Parathyroid adenoma (tissue), 2 donors: ENCODE results near the gene MBNL1.

ENCODE experiments used
- H2AFZ ChIP-seq: fragments of 300-600 bp; sonication (generic); one replicate; pipeline ENCODE4 v1.7.0; 2017; ENCODE audit warnings: antibody characterized with exemption, mild to moderate bottlenecking
- H3K27ac ChIP-seq: fragments of 300-600 bp; sonication (generic); one replicate; pipeline ENCODE4 v1.7.0; 2017
- H3K27me3 ChIP-seq: fragments of 300-600 bp; sonication (generic); one replicate; pipeline ENCODE4 v1.7.0; 2017; ENCODE audit warnings: low read length; ENCODE audit not compliant: control insufficient read depth, insufficient read depth
- H3K36me3 ChIP-seq: fragments of 300-600 bp; sonication (generic); one replicate; pipeline ENCODE4 v1.7.0; 2017; ENCODE audit warnings: low read length; ENCODE audit not compliant: control insufficient read depth, insufficient read depth
- H3K4me1 ChIP-seq: fragments of 300-600 bp; sonication (generic); one replicate; pipeline ENCODE4 v1.7.0; 2017; ENCODE audit warnings: control low read depth
- H3K4me2 ChIP-seq: fragments of 300-600 bp; sonication (generic); one replicate; pipeline ENCODE4 v1.7.0; 2017; ENCODE audit warnings: low read length
- H3K4me3 ChIP-seq: fragments of 300-600 bp; sonication (generic); one replicate; pipeline ENCODE4 v1.7.0; 2017; ENCODE audit warnings: low read depth, low read length
- H3K79me2 ChIP-seq: fragments of 300-600 bp; sonication (generic); one replicate; pipeline ENCODE4 v1.7.0; 2017; ENCODE audit warnings: control low read depth
- H3K9ac ChIP-seq: fragments of 300-600 bp; sonication (generic); one replicate; pipeline ENCODE4 v1.7.0; 2017; ENCODE audit warnings: mild to moderate bottlenecking
- H3K9me3 ChIP-seq: fragments of 300-600 bp; sonication (generic); one replicate; pipeline ENCODE4 v1.7.0; 2017; ENCODE audit warnings: low read length; ENCODE audit not compliant: control insufficient read depth
- TF ChIP-seq, protein P1 (sequence below): fragments of 300-600 bp; sonication (generic); IDR thresholded peaks from one replicate; pipeline ENCODE4 v1.7.0; 2017; ENCODE audit warnings: antibody characterized with exemption, mild to moderate bottlenecking
- donor health status: primary hyperparathyroidism.

The MBNL1 gene

DNA sequence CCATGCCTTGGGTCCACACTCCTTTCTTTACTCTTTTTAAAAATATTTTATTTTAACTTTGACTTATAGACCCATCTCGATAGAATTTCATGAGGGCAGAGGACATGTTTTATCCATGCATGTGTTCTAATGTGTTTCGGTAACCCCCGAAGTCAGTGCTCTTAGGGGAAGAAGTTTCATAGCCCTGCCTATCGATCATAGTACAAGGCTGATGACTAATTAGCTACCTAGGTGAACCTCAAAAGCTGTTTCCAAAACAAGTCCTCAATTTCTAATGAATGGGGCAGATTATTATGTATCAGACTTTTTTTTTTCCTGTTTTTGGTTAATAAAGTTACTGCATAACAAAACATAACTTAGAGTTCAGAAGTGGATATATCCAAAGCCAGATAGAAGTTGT, 82.0 kb downstream of the MBNL1 start:
- Histone ChIP-seq H3K9me3 (no peaks in the 10 kb centered on the region), H3K4me3 (no peak overlapping the region), H3K36me3 (no peaks in the 10 kb centered on the region), H3K27me3 (no peaks in the 10 kb centered on the region), H3K9ac (no peak overlapping the region), H2AFZ (no peak overlapping the region), H3K4me1 (peaks cover 6% of the 10 kb centered on the region), H3K27ac (no peak overlapping the region), H3K79me2 (peaks cover 4% of the 10 kb centered on the region), H3K4me2 (no peak overlapping the region)
- TF ChIP-seq, protein P1, sequence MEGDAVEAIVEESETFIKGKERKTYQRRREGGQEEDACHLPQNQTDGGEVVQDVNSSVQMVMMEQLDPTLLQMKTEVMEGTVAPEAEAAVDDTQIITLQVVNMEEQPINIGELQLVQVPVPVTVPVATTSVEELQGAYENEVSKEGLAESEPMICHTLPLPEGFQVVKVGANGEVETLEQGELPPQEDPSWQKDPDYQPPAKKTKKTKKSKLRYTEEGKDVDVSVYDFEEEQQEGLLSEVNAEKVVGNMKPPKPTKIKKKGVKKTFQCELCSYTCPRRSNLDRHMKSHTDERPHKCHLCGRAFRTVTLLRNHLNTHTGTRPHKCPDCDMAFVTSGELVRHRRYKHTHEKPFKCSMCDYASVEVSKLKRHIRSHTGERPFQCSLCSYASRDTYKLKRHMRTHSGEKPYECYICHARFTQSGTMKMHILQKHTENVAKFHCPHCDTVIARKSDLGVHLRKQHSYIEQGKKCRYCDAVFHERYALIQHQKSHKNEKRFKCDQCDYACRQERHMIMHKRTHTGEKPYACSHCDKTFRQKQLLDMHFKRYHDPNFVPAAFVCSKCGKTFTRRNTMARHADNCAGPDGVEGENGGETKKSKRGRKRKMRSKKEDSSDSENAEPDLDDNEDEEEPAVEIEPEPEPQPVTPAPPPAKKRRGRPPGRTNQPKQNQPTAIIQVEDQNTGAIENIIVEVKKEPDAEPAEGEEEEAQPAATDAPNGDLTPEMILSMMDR: no peak

GRCh38 chr3:152352554-152352953, 83.8 kb downstream of the MBNL1 start:
- Histone ChIP-seq H3K9me3 (no peaks in the 10 kb centered on the region), H3K27me3 (no peaks in the 10 kb centered on the region), H3K4me2 (no peak overlapping the region), H3K4me3 (no peak overlapping the region), H3K36me3 (no peaks in the 10 kb centered on the region), H3K9ac (no peak overlapping the region), H2AFZ (no peak overlapping the region), H3K79me2 (peaks cover 6% of the 10 kb centered on the region), H3K4me1 (peaks cover 6% of the 10 kb centered on the region), H3K27ac (no peak overlapping the region)
- TF ChIP-seq, protein P1: no peak

- Histone ChIP-seq H3K4me3 (no peak overlapping the region), H3K9ac (no peak overlapping the region), H3K79me2 (peaks cover 6% of the 10 kb centered on the region), H2AFZ (no peak overlapping the region), H3K27me3 (no peaks in the 10 kb centered on the region), H3K9me3 (no peaks in the 10 kb centered on the region), H3K27ac (no peak overlapping the region), H3K4me1 (peaks cover 5% of the 10 kb centered on the region), H3K4me2 (no peak overlapping the region), H3K36me3 (no peaks in the 10 kb centered on the region)
- TF ChIP-seq, protein P1: no peak
Measured at GRCh38 chr3:152353578-152353977, 84.8 kb downstream of the MBNL1 start.

- Histone ChIP-seq H3K27me3 (no peaks in the 10 kb centered on the region), H3K36me3 (no peaks in the 10 kb centered on the region), H3K4me2 (no peak overlapping the region), H3K9ac (no peak overlapping the region), H3K27ac (no peak overlapping the region), H3K9me3 (no peaks in the 10 kb centered on the region), H2AFZ (no peak overlapping the region), H3K79me2 (peaks cover 6% of the 10 kb centered on the region), H3K4me1 (no peaks in the 10 kb centered on the region), H3K4me3 (no peak overlapping the region)
- TF ChIP-seq, protein P1: no peak
Measured at GRCh38 chr3:152355744-152356665, 87.3 kb downstream of the MBNL1 start.

GRCh38 chr3:152356870-152357276, 88.1 kb downstream of the MBNL1 start:
- Histone ChIP-seq H3K9ac (no peak overlapping the region), H3K4me3 (no peak overlapping the region), H3K36me3 (no peaks in the 10 kb centered on the region), H3K4me2 (no peak overlapping the region), H3K9me3 (no peaks in the 10 kb centered on the region), H2AFZ (no peak overlapping the region), H3K4me1 (no peaks in the 10 kb centered on the region), H3K27ac (no peak overlapping the region), H3K79me2 (peaks cover 6% of the 10 kb centered on the region), H3K27me3 (no peaks in the 10 kb centered on the region)
- TF ChIP-seq, protein P1: no peak
